A549 (cell line): Measurements from ENCODE around the gene ARL2. TPM values are rescaled to one million over a fixed set of nuclear protein-coding genes. Genes with fewer than 3 reads are reported as not detected.

Experiments used
- ATAC-seq, 2 experiments: fragments of 200-7000 bp in 1 of 2; fragments of >200 bp in 1 of 2; cut with Nextera tagmentation in 1 of 2; cut with Tn5 transposase in 1 of 2; 3 replicates each; pipeline versions ENCODE4 v1.8.0 to v1.9.1; 2018 to 2020; ENCODE audit warnings: mild to moderate bottlenecking in 1 of 2, moderate library complexity in 1 of 2
- CTCF ChIA-PET: fragments of 300-600 bp; sonication (Branson Sonifier 250); formaldehyde crosslinking; extraction: SDS; loops from one replicate; lab custom pipeline; 2021; ENCODE audit warnings: antibody characterized with exemption, inconsistent platforms; lab: Yijun Ruan, JAX
- POLR2A ChIA-PET: fragments of 350-600 bp; formaldehyde crosslinking; extraction: SDS; loops from one replicate; lab custom pipeline; 2021; ENCODE audit warnings: antibody characterized with exemption, inconsistent platforms; lab: Yijun Ruan, JAX
- DNase-seq, 2 experiments: peaks; one replicate each; pipeline versions ENCODE4 v3.0.0 to v3.0.0-alpha.2; 2011 to 2016; ENCODE audit warnings: low read depth in 1 of 2, low spot score in 1 of 2
- FAIRE-seq: peaks from 2 replicates; lab custom pipeline; 2011; peaks lifted over from hg19 to GRCh38; lab: Jason Lieb, UNC
- H3K27ac ChIP-seq, 2 experiments: fragments of >200 bp; sonication (Bioruptor Twin); formaldehyde crosslinking; 3 replicates each; pipeline ENCODE4 v1.5.1; 2016 to 2017
- H3K4me1 ChIP-seq: fragments of >200 bp; sonication (Bioruptor Twin); formaldehyde crosslinking; 3 replicates; pipeline ENCODE4 v1.6.1; 2016
- H3K4me2 ChIP-seq: fragments of >200 bp; sonication (Bioruptor Twin); formaldehyde crosslinking; 3 replicates; pipeline ENCODE4 v1.6.1; 2016
- H3K4me3 ChIP-seq: fragments of >200 bp; sonication (Bioruptor Twin); formaldehyde crosslinking; 3 replicates; pipeline ENCODE4 v1.5.1; 2016
- H3K9me3 ChIP-seq: fragments of >200 bp; sonication (Bioruptor Twin); formaldehyde crosslinking; 3 replicates; pipeline ENCODE4 v1.6.1; 2016
- BCL3 ChIP-seq: fragments of >200 bp; sonication (Bioruptor Twin); formaldehyde crosslinking; IDR thresholded peaks from 3 replicates; pipeline ENCODE4 v1.6.1; 2016
- BHLHE40 ChIP-seq: IDR thresholded peaks from 2 replicates; pipeline ENCODE4 v1.6.1; 2012; ENCODE audit warnings: low read depth, low read length, inconsistent platforms
- CEBPB ChIP-seq, 2 experiments: fragments of >200 bp in 1 of 2; sonication (Bioruptor Twin) in 1 of 2; formaldehyde crosslinking in 1 of 2; IDR thresholded peaks; 2 replicates each; pipeline ENCODE4 v1.6.1; 2012 to 2016
- CHD4 ChIP-seq: fragments of 200-600 bp; sonication (generic); IDR thresholded peaks from 2 replicates; pipeline ENCODE4 v1.6.1; 2016; ENCODE audit warnings: antibody characterized with exemption, mild to moderate bottlenecking, borderline replicate concordance
- EHMT2 ChIP-seq: fragments of 200-600 bp; sonication (generic); IDR thresholded peaks from 2 replicates; pipeline ENCODE4 v1.6.1; 2016; ENCODE audit warnings: antibody characterized with exemption, low read depth, mild to moderate bottlenecking, moderate library complexity
- FOSL2 ChIP-seq, 2 experiments: fragments of 450-650 bp in 1 of 2; fragments of >200 bp in 1 of 2; sonication (Bioruptor Twin) in 1 of 2; formaldehyde crosslinking; IDR thresholded peaks; 2 replicates each; pipeline versions ENCODE4 v1.5.0 to v1.6.1; 2016 to 2020; ENCODE audit warnings: mild to moderate bottlenecking in 1 of 2, moderate library complexity in 1 of 2
- FOXS1 ChIP-seq: fragments of 250-450 bp; sonication (Bioruptor Pico); IDR thresholded peaks from 2 replicates; pipeline ENCODE4 v1.5.0; 2020; ENCODE audit warnings: mild to moderate bottlenecking, moderate library complexity
- HDAC2 ChIP-seq: fragments of 200-600 bp; sonication (generic); IDR thresholded peaks from 2 replicates; pipeline ENCODE4 v1.6.1; 2016
- HEYL ChIP-seq: fragments of 250-450 bp; sonication (Bioruptor Pico); IDR thresholded peaks from 2 replicates; pipeline ENCODE4 v1.8.0; 2021; ENCODE audit warnings: mild to moderate bottlenecking, moderate library complexity
- JUN ChIP-seq, 2 experiments: fragments of >200 bp; sonication (Bioruptor Twin); formaldehyde crosslinking; IDR thresholded peaks; 2 replicates in 1 of 2; 3 replicates in 1 of 2; pipeline ENCODE4 v1.6.1; 2016 to 2017
- KDM1A ChIP-seq: fragments of 200-600 bp; sonication (generic); IDR thresholded peaks from 2 replicates; pipeline ENCODE4 v1.6.1; 2016; ENCODE audit warnings: low read depth, mild to moderate bottlenecking
- MAFK ChIP-seq: fragments of 450-650 bp; IDR thresholded peaks from 2 replicates; pipeline ENCODE4 v1.6.1; 2014; ENCODE audit not compliant: partially characterized antibody
- MYC ChIP-seq: IDR thresholded peaks from 2 replicates; pipeline ENCODE4 v1.6.1; 2012; ENCODE audit warnings: mild to moderate bottlenecking, inconsistent platforms, low read length, improper control_type of control experiment, borderline replicate concordance
- NFE2L2 ChIP-seq: fragments of 150-350 bp; conservative IDR thresholded peaks from 2 replicates; pipeline ENCODE4 v1.6.1; 2014; ENCODE audit warnings: low read length
- NPAS2 ChIP-seq: fragments of 250-450 bp; sonication (Bioruptor Pico); IDR thresholded peaks from 2 replicates; pipeline ENCODE4 v1.8.0; 2022; ENCODE audit warnings: mild to moderate bottlenecking, moderate library complexity, borderline replicate concordance
- NR3C1 ChIP-seq: fragments of >200 bp; sonication (Bioruptor Twin); formaldehyde crosslinking; IDR thresholded peaks from 3 replicates; pipeline ENCODE4 v1.6.1; 2017
- PHF8 ChIP-seq: fragments of 200-600 bp; sonication (generic); IDR thresholded peaks from 2 replicates; pipeline ENCODE4 v1.6.1; 2016; ENCODE audit warnings: low read depth, mild to moderate bottlenecking, antibody characterized with exemption, moderate library complexity, borderline replicate concordance
- POLR2AphosphoS2 ChIP-seq: conservative IDR thresholded peaks from 2 replicates; pipeline ENCODE4 v1.6.1; 2012; ENCODE audit warnings: low read length, improper control_type of control experiment, inconsistent platforms
- RAD21 ChIP-seq, 2 experiments: fragments of >200 bp in 1 of 2; sonication (Bioruptor Twin) in 1 of 2; formaldehyde crosslinking in 1 of 2; IDR thresholded peaks in 1 of 2; conservative IDR thresholded peaks in 1 of 2; 2 replicates in 1 of 2; 3 replicates in 1 of 2; pipeline ENCODE4 v1.6.1; 2012 to 2018; ENCODE audit warnings: inconsistent platforms in 1 of 2
- REST ChIP-seq: fragments of 200-600 bp; sonication (generic); IDR thresholded peaks from 2 replicates; pipeline ENCODE4 v1.6.1; 2016; ENCODE audit warnings: antibody characterized with exemption, mild to moderate bottlenecking, moderate library complexity
- SREBF2 ChIP-seq: fragments of 450-650 bp; IDR thresholded peaks from 2 replicates; pipeline ENCODE4 v1.6.1; 2014; ENCODE audit warnings: mild to moderate bottlenecking, moderate library complexity
- TP53 ChIP-seq: fragments of 250-450 bp; sonication (Bioruptor Pico); IDR thresholded peaks from 2 replicates; pipeline ENCODE4 v1.5.0; 2021; ENCODE audit warnings: mild to moderate bottlenecking, moderate library complexity
- ZFP36 ChIP-seq: fragments of 450-650 bp; IDR thresholded peaks from 2 replicates; pipeline ENCODE4 v1.6.1; 2014; ENCODE audit warnings: borderline replicate concordance; ENCODE audit not compliant: partially characterized antibody
- ZNF302 ChIP-seq: fragments of 250-450 bp; sonication (Bioruptor Pico); IDR thresholded peaks from 2 replicates; pipeline ENCODE4 v1.9.0; 2021; ENCODE audit warnings: inconsistent platforms, mild to moderate bottlenecking, moderate library complexity
- ZSCAN20 ChIP-seq: fragments of 250-450 bp; sonication (Bioruptor Pico); IDR thresholded peaks from 2 replicates; pipeline ENCODE4 v1.8.0; 2022; ENCODE audit warnings: mild to moderate bottlenecking, moderate library complexity
- WGBS: methylation state at CpG from one replicate; pipeline ENCODE4 v1.1.6; 2017; ENCODE audit errors: missing lambda C conversion rate; 5-methylcytosine and 5-hydroxymethylcytosine counted together
- polyA plus RNA-seq, 4 experiments: library from polyadenylated mRNA; depleted of rRNA in 3 of 4; stranded (reverse); fragments of >200 nt; fragmentation: RNase III in 1 of 4; extraction: RNeasy Plus Mini Kit Qiagen cat#74134 plus additional on column Dnase treatment in 1 of 4; gene quantifications; 2 replicates in 3 of 4; 3 replicates in 1 of 4; pipeline ENCODE4 v1.2.3, GENCODE V29; 2011 to 2017
- TF ChIP-seq, protein P1 (sequence below): fragments of 250-450 bp; sonication (Bioruptor Pico); IDR thresholded peaks from 2 replicates; pipeline ENCODE4 v1.5.0; 2020; ENCODE audit warnings: low read depth, mild to moderate bottlenecking, moderate library complexity
- TF ChIP-seq, protein P2 (sequence below): fragments of 150-350 bp; IDR thresholded peaks from 2 replicates; pipeline ENCODE4 v1.6.1; 2014; ENCODE audit warnings: low read depth, mild to moderate bottlenecking, low read length
- TF ChIP-seq, protein P3 (sequence below): fragments of >200 bp; sonication (Bioruptor Twin); formaldehyde crosslinking; IDR thresholded peaks from 3 replicates; pipeline ENCODE4 v1.5.1; 2016
- TF ChIP-seq, protein P4 (sequence below): fragments of >200 bp; sonication (Bioruptor Twin); formaldehyde crosslinking; IDR thresholded peaks from 2 replicates; pipeline ENCODE4 v1.6.1; 2016

The ARL2 gene
- polyA plus RNA-seq, 2 of the 4 experiments (the other 2 are of a cell fraction): 129 to 160 TPM

GRCh38 chr11:65013888-65014725 lies at the start of gene ARL2 (continued):
- no peak for TF ChIP-seq TP53 (CRISPR knock-in tag)
- peak; percentile 38; the same call in 1 of the 3 replicates for TF ChIP-seq BCL3
- TF ChIP-seq HDAC2: no peak
- no peak; the same call in 1 of the 2 replicates for TF ChIP-seq MYC
- no peak for TF ChIP-seq POLR2AphosphoS2
- TF ChIP-seq FOSL2 (IDR thresholded peaks at IDR 0.05): no peak
- no peak for TF ChIP-seq FOSL2 (CRISPR knock-in tag; IDR thresholded peaks at IDR 0.05)
- no peak; the same call in 1 of the 2 replicates for TF ChIP-seq PHF8
- TF ChIP-seq CEBPB (IDR thresholded peaks at IDR 0.05): no peak
- peak; percentile 87 for TF ChIP-seq BHLHE40
- TF ChIP-seq ZNF302 (CRISPR knock-in tag): no peak
- TF ChIP-seq KDM1A: no peak
- TF ChIP-seq REST: no peak
- TF ChIP-seq SREBF2: no peak
- peak; percentile 15 to 53; a peak in 3 of 5 replicates for TF ChIP-seq RAD21 (conservative IDR thresholded peaks at IDR 0.05 in 1 of 2, IDR thresholded peaks at IDR 0.05 in 1 of 2)
- no peak for TF ChIP-seq HEYL (CRISPR knock-in tag)
- no peak for TF ChIP-seq MAFK
- no peak for TF ChIP-seq CHD4
- no peak for TF ChIP-seq ZFP36
- peak; percentile 23 to 87; a peak in 4 of 5 replicates for TF ChIP-seq JUN (IDR thresholded peaks at IDR 0.05)
- TF ChIP-seq ZSCAN20: no peak

DNA sequence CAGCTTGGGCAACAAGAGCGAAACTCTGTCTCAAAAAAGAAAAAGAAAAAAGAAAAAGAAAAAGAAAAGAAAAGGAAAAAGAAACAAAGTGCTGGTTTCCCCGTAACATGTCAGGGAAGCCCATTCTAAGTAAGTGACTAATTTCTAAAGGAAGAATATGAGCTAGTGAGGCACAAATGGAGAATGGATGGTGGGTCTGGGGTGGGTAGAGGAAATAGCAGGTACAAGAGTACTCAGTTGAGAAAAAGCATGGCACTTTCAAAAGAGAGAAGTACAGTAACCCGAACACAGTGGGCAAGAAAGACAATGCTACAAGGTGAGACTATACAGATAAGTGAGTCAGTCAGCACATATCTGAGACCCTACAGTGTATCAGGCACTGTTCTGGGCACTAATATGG lies 46.6 kb upstream of the ARL2 start:
- Histone ChIP-seq H3K27ac (no peak overlapping the region), H3K9me3 (no peaks in the 10 kb centered on the region), H3K4me2 (no peak overlapping the region), H3K4me3 (no peak overlapping the region), H3K4me1 (peaks cover 9% of the 10 kb centered on the region)
- POLR2A ChIA-PET: no interaction called here
- CTCF ChIA-PET: interaction anchor here (0.8 kb wide), 1 partner anchor 149 kb away, joined by 3 read pairs; no protein-coding TSS in a partner anchor
- no peak for ATAC-seq
- FAIRE-seq: no peak
- WGBS: 93% methylated on average over 3 of the region's 3 CpGs
- TF ChIP-seq NPAS2 (CRISPR knock-in tag): no peak
- TF ChIP-seq, protein P1, sequence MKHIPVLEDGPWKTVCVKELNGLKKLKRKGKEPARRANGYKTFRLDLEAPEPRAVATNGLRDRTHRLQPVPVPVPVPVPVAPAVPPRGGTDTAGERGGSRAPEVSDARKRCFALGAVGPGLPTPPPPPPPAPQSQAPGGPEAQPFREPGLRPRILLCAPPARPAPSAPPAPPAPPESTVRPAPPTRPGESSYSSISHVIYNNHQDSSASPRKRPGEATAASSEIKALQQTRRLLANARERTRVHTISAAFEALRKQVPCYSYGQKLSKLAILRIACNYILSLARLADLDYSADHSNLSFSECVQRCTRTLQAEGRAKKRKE: no peak
- TF ChIP-seq EHMT2: no peak
- TF ChIP-seq BHLHE40: no peak
- no peak for TF ChIP-seq MAFK
- no peak for TF ChIP-seq ZNF302 (CRISPR knock-in tag)
- TF ChIP-seq, protein P2, sequence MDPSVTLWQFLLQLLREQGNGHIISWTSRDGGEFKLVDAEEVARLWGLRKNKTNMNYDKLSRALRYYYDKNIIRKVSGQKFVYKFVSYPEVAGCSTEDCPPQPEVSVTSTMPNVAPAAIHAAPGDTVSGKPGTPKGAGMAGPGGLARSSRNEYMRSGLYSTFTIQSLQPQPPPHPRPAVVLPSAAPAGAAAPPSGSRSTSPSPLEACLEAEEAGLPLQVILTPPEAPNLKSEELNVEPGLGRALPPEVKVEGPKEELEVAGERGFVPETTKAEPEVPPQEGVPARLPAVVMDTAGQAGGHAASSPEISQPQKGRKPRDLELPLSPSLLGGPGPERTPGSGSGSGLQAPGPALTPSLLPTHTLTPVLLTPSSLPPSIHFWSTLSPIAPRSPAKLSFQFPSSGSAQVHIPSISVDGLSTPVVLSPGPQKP: no peak
- TF ChIP-seq FOXS1 (CRISPR knock-in tag): no peak
- TF ChIP-seq, protein P3, sequence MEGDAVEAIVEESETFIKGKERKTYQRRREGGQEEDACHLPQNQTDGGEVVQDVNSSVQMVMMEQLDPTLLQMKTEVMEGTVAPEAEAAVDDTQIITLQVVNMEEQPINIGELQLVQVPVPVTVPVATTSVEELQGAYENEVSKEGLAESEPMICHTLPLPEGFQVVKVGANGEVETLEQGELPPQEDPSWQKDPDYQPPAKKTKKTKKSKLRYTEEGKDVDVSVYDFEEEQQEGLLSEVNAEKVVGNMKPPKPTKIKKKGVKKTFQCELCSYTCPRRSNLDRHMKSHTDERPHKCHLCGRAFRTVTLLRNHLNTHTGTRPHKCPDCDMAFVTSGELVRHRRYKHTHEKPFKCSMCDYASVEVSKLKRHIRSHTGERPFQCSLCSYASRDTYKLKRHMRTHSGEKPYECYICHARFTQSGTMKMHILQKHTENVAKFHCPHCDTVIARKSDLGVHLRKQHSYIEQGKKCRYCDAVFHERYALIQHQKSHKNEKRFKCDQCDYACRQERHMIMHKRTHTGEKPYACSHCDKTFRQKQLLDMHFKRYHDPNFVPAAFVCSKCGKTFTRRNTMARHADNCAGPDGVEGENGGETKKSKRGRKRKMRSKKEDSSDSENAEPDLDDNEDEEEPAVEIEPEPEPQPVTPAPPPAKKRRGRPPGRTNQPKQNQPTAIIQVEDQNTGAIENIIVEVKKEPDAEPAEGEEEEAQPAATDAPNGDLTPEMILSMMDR: no peak
- no peak for TF ChIP-seq NR3C1
- TF ChIP-seq, protein P4, sequence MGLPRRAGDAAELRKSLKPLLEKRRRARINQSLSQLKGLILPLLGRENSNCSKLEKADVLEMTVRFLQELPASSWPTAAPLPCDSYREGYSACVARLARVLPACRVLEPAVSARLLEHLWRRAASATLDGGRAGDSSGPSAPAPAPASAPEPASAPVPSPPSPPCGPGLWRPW: no peak
- no peak for TF ChIP-seq NFE2L2
- no peak for DNase-seq
